ENCODE measurements around the gene ZNF789.
A peak's percentile ranks its signal among the peaks of the same experiment; 100 is the strongest.
"Not testable (repeated sequence)": the region's sequence is repeated elsewhere in the genome, so short reads cannot be mapped to it uniquely, and the experiment has no call there.

The ZNF789 gene

DNA sequence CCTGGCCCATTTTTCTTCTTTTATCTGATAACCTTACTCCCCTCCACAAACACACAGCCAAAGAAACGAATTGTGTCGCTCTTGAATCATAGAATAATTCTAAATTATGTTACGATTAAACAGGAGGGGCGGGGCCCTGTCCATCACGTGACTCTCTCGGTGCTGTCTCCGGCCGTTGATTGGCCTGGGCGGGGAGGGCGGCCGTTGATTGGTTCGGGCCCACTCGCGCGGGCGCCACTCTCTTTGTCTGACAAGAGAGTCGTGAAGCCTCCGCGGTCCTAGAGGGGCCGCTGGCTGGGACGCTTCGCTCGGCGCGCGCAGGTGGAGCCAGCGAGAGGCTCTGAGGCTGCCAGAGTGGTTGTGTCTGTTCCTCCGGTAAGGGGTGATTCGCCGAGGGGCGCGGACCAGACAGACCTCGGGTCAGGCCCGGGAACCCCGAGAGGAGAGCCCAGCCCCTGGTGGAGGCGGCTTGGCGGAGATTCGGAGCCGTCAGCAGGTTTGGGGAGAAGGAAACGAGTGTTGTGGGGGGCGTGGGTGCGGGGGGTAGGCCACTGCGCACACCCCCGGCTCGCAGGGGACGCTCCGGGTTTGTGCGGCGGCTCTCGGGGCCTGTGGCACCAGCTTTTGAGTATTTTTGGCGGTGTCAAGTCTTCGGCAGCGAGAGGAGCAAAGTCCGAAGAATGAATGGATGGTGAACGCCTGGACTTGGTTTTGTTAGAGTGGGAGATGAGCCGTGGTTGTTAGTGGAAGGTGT lies at the start of gene ZNF789:
Gene ZNF789 (plus strand): TSS at position 330 of the 754 bp plus-strand sequence. CDS start 3,567 bp downstream, outside the sequence.
- DNase-seq: peak; percentile 98 to 99

DNA sequence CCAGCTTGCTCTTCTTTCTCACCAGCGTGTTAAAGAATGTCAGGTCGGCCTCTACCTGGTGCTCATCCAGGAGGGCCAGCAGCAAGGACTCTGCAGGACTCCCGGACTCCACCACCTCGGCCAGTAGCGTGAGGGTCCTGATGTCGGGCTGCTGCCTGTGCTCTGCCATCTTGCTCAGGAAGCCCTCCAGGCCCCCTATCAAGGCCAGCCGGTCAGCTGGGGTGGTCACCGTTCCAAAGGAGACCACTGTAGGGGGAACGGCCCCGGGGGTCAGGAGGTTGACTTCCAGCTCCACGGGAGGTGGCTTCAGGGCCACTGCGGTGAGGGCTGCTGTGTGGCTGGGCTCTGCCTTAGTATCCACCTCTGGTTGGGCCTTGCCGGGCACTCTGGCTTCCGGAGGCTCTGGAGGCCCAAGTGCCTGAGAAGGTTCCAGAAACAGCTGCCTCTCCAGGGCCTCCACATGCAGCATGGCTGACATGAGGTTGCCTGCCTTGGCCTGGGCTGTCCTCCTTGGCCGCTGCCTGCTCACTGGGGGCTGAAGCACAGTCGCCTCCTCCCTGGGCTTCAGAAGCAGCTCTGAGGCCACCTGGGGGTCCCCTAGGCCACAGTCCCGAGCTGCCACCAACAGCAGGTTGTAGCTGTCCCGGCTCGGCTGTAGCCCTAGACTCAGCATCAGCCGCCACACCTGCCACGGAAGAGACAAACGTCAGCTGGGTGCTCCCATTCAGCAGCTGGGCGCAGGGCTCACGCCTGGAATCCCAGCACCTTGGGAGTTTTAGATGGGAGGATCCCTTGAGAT lies 47.6 kb upstream of the ZNF789 start:
- DNase-seq: no peak

DNA sequence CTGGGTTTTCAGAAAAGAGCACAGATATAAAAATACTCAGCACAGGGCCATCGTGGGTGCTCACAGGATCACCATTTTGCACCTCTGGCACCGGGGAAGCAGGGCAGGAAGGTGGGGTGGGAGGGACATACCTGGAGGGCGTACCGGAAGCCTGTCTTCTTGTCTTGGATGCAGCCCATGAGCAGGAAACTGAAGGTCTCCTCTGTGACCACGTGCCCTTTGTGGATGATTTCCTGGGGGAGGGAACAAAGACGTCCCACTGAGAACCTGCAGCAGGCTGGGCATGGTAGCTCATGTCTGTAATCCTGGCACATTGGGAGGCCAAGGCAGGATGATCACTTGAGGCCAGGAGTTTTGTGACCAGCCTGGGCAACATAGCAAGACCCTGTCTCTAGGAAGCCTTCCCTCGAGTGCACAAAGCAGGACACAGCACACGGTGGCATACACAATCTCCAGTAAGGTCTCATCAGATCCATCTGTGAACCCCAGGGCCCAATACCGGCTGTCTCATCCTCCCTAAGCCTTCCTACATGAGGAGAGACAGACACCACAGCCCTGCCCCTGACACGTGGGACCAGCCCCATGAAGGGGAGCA lies 43.6 kb upstream of the ZNF789 start:
- no peak for DNase-seq

DNA sequence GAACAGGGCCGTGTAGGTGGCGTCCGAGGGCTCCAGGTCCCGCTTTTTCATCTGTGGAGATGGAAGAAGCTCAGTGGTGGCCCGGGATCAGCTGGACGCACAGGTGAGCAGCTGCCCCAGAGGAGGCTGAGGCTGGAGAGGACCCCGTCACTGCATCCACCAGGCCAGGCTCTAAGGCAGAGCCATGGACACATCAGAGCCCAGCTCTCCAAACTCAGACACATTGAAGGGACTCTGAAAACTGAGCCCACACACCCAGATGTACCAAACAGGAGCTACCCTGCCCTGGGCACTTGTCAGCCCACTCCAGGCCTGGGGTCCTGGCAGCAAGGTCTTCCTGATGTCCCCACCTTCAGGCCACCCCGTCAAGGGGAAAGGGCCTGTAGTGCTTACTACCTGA lies 42.9 kb upstream of the ZNF789 start:
- no peak for DNase-seq

DNA sequence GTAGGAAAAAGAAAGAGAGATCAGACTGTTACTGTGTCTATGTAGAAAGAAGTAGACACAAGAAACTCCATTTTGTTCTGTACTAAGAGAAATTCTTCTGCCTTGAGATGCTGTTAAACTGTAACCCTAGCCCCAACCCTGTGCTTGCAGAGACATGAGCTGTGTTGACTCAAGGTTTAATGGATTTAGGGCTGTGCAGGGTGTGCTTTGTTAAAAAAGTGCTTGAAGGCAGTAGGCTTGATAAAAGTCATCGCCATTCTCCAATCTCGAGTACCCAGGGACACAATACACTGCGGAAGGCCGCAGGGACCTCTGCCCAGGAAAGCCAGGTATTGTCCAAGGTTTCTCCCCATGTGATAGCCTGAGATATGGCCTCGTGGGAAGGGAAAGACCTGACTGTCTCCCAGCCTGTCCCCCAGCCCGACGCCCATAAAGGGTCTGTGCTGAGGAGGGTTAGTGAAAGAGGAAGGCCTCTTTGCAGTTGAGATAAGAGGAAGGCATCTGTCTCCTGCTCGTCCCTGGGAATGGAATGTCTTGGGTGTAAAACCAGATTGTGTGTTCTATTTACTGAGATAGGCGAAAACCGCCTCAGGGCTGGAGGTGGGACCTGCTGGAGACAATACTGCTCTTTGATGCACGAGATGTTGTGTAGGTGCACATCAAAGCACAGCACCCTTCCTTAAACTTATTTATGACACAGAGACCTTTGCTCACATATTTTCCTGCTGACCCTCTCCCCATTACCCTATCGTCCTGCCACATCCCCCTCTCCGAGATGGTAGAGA lies 40.7 kb upstream of the ZNF789 start:
- DNase-seq: not testable (repeated sequence)

DNA sequence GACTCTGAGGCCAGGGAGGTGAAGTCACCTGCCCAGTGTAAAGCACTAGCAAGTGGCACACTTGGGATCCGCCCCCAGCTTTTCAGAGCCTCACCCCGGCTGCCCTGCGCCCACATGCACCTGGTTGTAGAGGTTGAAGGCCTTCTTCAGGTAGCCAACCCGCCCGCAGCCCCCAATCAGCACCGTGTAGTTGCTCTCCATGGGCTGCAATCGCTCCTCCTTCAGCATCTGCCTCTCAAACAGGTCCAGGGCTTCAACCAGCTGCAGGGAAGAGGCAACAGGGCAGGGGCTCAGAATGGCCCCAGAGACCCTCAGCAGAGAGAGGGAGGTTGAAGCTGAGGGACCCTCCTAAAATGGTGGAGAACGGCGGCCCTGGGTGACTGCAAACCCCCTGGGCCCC lies 39.5 kb upstream of the ZNF789 start:
- no peak for DNase-seq

DNA sequence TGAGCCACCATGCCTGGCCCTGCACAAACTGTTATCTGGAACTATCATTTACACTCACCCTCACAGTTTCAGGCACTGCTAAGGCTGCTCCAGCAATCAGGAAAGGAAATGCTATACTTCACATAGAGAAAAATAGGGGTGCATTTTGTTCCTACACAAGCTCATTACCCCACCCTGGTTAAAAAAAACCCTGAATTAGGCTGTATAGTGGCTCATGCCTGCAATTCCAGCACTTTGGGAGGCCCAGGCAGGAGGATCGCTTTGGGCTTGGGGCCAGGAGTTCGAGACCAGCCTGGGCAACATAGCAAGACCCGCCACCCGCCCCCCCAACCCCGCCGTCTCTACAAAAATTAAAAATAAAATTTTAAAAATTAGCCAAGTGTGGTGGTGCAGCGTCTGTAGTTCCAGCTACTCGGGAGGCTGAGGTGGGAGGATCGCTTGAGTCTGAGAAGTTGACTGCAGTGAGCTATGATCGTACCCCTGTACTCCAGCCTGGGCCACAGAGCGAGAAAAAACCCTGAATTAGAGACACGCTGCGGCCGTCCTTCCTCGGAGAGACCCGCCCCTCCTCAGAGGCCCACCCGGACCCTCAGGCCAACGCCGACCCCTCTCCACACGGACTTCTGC lies 34.6 kb upstream of the ZNF789 start:
- DNase-seq: no peak

DNA sequence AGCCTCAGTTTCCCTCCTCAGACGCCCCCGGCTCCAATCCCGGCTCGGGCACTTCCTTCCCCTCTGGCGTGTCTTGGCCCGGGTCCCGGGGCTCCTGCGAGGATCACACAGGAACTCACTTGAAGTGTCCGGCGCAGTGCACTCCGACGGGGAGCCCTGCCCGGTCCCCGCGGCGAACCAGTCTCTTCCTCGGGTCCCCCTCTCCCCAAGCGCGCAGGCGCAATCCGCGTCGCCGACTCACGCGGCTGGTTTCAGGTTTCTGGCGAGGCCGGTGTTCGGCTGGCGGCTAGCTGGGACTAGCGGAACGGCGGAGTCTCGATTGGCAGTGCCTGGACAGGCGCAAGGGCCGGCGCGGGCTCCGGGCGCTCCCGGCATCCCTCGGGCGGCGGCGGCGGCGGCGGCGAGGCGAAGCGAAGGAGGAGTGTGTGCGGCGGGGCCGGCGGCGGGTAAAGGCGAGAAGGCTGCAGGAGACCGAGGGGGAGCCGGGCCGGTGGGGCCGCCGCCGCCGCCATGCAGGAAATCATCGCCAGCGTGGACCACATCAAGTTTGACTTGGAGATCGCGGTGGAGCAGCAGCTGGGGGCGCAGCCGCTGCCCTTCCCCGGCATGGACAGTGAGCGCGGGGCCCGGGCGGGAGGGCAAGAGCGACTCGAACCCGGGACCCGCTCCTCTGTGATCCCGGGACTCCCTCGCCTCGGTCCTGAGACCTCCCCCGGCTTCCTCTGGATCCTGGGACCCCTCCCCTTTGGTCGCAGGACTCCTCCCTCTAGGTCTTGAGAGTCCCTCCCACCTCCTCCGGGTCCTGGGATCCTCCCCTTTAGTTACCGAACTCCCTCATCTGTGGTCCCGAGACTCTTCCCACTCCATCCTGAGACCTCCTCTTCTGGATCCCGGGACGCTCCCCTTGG lies 33.9 kb upstream of the ZNF789 start, which contains the start of the genes CPSF4 and PTCD1:
Gene CPSF4 (plus strand): TSS at position 371 of the 908 bp plus-strand sequence. CDS start 140 bp downstream, at position 511.
Gene PTCD1 (minus strand): TSS at position 226 of the 908 bp plus-strand sequence. CDS start 3,556 bp downstream, outside the sequence.
- peak; percentile 95 to 97 for DNase-seq

DNA sequence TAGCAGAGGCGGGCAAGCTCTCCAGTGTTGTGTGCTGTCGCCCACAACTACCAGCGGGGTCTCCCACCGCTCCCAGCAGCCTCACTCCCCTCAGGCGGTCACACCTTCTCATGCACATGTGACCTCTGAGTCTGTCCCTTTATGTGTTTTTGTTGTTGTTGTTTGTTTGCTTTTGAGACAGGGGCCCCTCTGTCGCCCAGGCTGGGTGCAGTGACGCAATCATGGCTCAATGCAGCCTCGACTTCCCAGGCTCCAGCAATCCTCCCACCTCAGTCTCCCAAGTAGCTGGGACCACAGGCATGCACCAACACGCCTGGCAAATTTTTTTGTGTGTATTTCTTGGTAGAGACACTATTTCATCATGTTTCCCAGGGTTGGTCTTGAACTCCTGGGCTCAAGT lies 32.5 kb upstream of the ZNF789 start:
- DNase-seq: no peak

DNA sequence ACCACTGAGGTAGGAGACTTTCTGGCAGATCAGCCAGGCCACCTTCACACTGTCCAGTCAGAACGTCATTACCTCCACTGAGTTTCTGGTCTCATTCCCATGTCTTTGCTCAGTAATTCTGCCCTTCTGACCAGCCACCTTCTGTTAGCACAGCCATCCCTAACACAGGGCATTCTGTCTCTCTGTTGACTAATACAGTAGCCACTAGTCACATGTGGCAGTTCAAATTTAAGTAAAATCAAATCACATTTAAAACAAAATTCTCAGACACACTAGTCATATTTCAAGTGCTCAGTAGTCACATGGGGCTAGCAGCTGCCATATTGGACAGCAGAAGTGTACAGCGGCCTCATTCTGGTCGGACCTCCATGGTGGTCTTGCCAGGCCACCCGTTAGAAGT lies 26.6 kb upstream of the ZNF789 start:
- DNase-seq: no peak

DNA sequence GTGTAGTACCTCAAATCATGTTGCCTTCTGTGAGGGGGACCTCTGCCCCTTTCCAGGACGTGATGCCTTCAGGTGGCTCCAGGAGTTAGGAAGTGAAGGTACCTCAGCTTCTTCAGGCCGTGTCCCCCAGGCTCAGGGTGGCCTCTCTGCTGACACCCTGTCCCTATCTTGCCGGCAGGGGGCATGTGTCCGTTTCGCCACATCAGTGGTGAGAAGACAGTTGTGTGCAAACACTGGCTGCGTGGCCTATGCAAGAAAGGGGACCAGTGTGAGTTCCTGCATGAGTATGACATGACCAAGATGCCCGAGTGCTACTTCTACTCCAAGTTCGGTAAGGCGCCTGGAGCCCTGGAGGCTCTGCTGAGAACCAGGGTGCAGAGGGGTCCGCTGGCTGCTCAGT lies 24.7 kb upstream of the ZNF789 start:
- DNase-seq: no peak

DNA sequence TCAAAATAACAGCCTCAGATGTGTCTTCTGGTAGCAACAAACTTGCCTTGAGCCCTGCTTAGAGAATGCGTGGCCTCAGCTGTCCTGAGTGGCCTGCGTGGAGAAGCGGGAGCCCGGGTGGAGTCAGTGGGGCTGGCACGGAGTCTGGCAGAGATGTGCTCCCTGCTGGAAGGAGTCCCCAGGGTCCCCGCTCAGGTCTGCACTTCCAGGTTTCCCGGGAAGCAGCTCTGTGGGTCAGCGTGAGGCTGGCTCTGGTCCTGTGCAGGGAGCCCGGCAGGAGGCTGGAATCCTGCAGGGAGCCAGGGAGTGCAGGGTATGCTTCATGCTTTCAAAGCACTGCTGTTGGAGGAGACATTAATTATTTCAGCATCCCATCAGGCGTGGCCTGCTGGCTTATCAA lies 23.8 kb upstream of the ZNF789 start:
- DNase-seq: no peak

DNA sequence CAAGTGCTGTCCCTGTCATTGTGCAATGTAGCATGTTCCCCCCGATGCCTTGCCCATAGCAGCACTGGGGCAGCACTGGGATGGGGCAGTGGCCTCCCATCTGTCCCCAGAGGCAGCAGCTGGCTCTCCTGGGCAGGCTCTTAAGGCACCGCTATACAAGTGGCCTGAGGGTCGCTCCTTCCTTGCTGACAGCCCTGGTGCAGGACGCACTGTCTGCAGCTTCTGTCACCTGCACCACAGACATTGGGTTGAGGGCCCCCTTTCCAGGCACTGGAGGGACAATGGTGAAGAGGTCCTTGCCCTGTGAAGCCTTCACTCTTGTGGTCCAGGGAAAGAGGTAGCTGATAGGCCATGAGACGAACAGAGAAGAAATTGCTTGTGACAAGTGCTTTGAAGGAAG lies 23.4 kb upstream of the ZNF789 start:
- DNase-seq: no peak

DNA sequence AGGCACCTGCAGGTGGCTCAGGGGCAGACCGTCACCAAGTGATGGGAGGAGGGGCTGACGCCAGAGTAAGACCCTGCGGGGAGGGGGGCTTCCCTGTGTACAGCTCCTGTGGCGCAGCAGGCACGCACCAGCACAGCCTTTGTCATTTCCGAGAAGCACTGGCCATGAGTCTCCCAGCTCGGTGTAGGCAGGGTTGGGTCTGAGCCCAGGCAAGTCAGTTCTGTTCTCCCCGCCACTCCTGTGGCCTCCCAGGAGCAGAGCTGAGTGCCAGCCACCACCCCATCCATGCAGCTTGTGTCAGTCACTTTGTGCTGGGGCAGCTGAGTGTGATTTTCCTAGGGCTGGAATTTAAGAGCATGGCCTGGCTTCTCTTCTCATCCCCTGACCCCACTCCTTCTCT lies 20.8 kb upstream of the ZNF789 start:
- no peak for DNase-seq

DNA sequence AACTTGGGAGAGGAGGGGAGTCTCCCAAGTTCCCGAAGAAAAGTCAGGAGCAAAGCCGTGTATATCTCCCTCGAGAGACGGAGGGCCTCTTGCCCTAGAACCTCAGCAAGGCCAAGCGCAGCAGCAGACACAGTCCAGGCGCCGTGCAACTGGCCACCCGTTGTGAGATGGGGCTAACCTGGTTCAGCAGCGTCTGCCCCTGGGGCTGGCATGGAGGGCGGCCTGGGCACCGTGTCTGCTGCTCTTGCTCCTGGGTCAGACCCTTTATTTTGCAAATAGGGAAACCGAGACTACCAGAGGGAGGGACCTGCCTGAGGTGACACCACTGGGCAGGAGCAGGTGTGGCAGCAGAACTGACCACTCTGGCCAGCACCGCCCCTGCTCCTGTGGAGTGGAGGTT lies 20.1 kb upstream of the ZNF789 start:
- no peak for DNase-seq

DNA sequence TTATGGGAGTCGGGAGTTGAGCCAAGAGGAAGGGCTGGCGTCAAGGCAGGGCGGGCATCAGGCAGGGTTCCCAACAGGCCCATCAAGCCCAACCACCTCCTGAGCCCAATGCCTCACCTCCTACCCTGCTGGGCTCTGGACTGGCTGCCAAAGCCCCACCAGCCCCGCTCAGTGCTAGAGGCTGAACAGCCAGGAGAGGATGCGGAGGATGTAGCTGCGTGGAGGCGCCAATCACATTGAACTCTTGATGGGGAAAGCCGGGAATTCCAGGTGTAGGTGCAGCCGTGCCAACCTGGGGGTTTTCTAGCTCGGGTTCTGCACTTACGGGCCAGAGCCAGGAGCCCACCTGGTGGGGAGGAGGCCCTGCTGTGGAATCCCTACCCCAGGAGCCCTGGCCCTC lies 19.6 kb upstream of the ZNF789 start:
- no peak for DNase-seq

DNA sequence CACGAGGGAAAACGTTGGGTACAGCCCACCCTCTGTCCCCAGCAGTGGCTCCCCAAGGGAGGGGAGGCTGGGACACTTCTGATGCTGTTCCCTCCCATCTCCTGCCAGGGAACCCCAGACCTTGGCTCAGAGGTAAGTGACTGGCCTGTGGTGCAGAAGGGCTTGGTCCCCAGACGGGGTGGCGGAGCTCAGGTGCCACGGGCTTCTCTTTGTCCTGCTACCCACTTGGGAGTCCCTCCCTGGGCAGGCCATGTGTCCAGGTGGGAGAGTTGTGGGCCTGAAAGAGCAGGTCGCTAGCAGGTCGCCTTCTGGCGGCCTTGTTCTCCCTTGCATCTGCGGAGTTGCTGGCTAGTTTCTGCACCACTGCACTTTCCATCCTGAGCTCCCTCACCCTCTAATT lies 16.8 kb upstream of the ZNF789 start:
- DNase-seq: no peak

DNA sequence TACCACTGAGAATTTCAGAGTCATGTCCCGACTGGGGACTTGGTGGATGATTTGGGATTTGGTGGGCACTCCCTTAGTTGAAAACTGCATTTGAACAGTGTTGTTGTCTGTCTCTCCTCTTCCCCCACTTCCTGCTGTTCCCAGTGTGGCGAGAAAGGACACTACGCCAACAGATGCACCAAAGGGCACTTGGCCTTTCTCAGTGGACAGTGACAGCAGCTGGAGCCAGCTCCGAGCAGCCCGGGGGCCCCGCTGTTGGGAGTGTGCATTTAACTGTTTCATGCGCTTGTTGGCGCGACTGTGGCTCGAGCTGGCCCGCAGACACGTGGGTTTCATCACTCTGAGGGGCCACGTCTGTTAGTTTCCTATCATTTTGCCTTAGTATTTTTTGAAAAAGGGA lies 16.4 kb upstream of the ZNF789 start:
- no peak for DNase-seq

DNA sequence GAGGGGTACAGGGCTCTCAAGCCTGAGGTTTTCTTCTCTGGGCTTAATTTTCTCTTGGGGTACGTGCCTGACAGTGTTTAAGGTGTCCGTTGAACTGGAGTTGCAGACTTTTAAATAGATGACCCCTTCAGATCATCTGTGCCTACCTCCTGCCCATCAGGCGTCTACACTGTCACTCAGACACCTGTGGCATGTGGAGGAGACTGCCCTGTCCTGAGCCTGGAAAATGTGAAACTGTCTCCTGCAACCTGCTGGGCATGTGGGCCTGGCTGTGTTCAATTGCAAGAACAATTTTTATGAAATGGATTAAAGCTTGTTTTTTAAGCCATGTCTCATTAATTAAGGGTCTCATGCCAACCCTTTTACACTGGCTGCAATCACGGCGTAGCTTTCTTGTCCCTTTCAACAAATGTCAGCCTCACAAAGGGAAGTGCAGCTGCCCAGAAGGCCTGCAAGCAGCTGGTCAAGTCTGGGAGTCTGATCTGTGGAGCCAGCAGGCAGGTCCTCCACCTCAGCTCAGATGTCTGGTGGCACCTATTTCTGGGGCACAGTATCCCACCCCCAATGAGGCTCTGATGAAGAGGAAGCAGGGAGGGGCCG lies 15.5 kb upstream of the ZNF789 start:
- no peak for DNase-seq

DNA sequence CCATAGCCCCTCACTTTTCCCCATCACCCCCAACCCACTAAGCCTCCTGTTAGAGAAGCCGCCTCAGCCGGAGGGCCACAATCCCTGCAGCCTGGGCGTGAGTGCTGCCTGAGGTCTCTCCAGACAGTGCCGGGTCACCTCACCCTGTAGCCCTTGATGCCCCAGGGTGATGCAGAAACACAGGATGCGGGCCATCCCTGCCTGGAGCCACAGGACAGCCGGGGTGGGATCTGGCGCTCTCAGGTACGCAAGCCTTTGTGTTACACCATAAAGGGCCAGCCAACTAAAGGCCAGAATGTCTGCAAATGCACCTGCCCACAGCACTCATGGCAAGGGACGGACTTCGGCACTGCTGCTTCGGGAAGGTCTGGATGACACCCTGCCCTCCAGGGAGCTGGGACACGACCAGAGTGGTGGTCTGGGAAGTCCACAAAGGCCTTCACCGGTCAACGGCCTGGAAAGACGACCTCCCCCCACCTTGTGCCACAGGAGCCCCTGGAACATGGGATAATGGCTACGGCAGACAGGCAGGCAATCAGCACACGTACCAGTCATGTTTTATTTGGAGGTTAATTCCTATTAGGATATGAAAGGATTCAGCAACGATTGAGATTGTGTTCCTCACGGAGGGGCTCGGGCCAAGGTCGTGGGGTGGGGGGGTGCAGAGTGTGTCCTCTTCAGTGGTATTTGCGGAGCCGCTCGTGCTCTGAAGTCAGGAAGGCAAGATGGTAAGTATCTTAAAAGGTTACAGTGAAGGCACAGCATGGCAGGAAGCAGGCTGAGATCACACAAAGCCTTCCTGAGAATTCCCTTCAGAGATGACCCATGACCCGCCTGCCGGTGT lies 14.8 kb upstream of the ZNF789 start:
- DNase-seq: no peak
